HG02852 (cell line): Measurements from ENCODE around the gene CNTN2.

Source experiments
- ATAC-seq: cut with Tn5 transposase; IDR thresholded peaks from one replicate; pipeline ENCODE4 v1.9.1; 2021; ENCODE audit warnings: mild to moderate bottlenecking, moderate library complexity; ENCODE audit not compliant: unreplicated experiment

Gene CNTN2

DNA sequence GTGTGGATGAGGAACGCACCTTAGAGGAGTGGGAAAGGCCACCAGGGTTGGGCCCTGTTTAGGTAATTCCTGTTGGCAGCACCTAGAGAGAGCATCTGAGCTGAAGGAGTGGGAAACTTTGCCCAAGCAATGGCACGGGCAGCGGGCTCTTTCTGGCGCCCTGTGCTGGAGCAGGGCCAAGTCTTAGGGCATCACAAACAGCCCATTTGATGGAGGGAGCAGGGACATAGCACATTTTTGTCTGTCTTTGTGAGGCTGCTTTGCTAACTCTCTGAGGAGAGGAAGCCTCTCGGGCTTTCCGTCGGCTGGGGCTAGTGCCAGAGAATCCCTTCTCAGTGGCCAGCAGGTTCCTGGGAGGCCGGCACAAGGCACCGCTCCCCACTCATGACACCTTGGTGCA, 22.5 kb upstream of the CNTN2 start:
- ATAC-seq, result no peak

DNA sequence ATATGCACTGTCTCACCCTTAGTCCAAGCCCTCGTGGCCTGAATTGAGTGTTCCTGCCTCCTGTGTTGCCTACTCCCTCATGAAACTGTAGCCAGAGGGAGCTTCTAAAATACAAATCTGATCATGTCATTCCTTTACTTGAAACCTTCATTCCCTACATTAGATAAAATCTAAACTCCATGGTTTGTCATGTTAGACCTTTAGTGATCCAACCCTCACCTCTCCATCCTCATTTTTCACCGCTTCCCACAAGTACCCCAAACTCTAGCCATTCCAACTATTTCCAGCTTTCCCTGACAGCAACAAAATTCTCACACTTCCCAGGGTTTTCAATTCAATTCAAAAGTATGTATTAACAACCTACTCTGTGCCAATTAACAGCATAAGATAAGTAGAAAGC, 18.3 kb upstream of the CNTN2 start:
- no peak for ATAC-seq

DNA sequence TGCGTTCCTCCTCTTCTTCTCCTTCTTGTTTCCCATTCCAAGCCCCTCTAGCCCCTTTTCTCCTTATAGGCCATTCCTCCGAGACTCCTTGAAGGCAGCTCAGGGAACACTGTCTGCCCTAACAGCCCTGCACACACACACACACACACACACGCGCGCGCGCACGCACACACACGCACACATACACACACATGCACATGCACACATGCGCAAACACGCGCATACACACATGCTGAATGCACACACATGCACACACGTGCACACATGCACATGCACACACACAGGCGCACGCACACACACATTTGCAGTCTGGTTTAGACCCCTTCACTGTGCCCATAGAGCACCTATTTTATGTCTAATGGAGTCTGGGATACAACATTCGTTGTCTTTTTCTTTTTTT, 17.8 kb upstream of the CNTN2 start:
- no peak for ATAC-seq

DNA sequence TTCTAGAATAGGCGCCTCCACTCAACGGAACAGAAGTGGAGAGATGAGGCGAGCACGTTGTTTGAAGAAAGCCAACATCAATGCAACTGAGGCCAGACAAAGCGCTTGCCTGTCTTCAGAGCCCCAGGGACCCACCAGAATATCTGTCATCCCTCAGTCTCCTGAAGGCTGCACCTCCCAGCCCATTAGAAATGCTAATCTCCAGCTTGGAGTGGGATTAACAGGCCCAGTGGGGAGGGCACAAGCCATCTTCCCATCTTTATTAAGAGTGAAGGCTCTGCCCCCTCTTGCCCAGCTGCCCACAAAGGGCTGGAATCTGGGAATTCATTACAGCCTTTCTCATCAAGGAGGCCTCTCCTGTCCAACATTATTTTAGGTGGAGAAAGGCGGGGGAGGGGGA, 16.8 kb upstream of the CNTN2 start:
- ATAC-seq, result no peak

DNA sequence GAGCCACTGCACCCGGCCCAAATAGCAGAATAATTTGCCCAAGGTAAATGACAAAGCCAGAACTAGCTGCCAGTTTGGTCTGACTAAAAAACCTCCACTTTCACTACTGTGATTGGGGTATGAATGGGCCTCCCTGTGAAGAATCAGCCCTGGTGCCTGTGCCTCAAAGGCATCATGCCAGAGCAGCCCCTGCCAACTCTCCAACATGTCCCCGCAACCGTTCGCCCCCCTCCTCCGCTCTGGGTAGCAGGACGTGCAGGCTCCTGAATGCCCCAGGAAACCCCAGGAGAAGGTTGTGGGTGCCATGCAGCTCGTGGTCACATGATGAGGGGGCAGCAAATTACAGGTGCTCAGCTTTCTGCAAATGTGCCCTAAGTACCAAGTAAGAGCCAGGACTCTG, 14.6 kb upstream of the CNTN2 start:
- ATAC-seq, result no peak

DNA sequence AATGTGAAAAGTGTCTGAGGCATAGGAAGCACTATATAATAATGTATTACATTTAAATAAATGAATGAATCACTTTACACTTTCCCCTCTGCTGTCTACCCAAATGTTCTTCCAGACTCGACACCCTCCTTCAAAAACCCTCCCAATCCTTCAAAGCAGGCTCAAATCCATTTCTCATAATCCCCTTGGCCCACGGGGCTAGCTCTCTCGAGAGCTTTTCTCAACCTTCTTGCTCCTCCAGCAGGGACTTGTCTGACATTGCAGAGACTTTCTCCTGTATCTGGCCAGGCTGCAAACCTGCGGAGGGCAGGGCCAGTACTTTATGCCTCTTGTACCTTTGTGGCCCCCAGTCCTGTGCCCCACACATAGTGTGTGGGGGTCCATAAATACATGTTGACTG, 14.1 kb upstream of the CNTN2 start:
- ATAC-seq, result no peak

DNA sequence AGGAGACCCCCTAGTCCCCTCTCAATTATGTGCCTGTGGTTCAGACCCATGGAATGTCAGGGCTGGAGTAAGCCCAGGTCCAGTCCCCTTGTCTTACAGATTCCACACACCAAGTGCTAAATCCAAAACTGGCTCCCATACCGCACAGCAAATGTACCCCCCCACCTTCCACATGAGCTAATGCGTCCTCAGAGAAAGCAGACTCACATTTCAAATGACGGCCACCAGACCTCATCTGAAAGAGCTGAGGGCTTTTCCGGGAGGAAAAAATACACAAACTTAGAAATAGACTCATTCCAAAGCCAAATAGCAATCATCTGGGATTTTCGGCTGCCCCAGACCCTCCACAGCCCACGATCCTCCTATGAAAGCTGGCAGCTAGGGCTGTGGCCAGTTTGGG, 12.8 kb upstream of the CNTN2 start:
- no peak for ATAC-seq

DNA sequence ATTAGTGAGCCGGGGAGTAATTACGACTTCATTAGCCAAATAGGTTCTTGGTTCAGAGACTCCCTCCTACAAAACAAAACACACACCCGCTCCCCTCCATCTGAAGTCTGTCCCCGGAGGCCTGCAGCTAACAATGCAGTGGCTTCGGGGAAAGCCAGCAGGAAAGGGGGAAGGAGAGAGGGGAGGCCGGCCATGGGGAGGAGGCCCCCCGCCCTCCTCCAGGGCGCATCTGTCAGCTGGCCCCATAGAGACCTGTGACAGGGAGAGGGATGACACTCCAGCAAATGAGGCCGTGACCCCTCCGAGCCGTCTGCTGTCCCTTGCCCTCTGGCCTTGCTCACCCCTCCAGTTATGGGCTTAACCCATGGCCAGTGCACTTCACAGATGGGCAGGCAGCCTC, 12.1 kb upstream of the CNTN2 start:
- no peak for ATAC-seq

DNA sequence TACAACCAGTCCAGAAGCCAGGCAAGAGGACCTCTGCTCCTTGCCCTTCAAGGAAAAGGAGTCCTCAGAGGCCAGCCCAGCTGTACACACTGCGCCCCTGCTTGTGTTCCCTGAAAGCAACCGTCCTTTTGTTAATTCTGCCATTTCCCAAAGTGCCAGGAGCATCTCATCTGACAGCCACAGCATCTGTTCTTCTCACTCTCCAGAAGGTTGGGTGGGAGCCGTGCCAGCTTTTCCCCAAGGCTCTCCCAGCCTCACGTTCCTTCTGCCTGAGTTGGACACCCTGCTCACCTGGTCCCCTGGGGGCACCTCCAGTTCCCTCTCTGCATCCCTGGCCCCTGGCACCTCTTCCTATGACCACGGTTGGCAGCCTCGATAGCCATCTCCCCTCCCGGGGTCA, 10.5 kb upstream of the CNTN2 start:
- ATAC-seq, result no peak

DNA sequence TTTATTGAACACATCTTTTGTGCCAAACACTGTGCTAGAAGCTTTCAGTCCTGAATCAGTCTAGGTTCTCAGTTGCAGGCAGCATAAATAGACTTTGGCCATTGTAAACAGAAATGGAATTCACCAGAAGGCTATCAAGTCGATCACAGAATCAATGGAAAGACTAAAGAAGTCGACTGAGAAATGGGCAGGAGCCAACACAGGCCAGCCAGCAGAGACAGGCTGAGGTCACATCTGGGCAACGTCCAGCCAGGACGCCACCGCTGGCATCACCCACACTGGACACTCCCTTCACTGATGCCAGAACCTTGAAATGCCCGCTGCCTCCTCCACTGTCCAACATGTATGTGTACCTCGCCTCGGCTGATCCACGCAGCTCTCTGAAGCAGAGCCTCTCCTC, 5.5 kb upstream of the CNTN2 start:
- no peak for ATAC-seq

DNA sequence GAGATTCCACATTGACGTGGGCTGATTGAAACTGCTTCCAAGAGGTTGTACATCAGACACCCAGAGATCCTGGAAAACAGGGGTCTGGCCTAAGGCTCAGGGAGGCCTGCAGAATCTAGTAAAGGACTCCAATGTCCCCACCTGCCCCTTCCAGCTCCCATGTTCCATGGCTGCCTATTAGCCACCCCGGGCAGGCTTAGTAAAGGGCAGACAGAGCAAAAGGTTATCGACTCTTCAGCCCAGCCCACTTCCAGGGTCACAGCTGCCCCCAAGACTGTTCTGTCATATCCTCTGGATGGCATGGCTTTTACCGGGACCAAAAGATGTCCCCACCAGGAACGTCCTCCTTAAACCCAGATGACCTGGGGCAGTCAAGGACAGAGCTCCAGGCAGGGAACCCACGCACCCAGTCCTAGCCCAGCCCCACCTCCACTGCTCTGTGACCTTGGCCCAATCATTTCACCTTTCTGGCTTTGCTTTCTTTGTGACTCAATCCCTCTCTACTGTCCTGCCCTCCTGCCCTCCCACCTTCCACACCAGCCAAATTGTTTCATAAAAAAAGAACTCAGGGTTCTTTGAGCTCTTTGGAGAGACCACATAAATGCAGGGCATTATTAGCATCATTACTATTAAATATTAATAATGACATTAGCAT, 4.8 kb upstream of the CNTN2 start:
- no peak for ATAC-seq

DNA sequence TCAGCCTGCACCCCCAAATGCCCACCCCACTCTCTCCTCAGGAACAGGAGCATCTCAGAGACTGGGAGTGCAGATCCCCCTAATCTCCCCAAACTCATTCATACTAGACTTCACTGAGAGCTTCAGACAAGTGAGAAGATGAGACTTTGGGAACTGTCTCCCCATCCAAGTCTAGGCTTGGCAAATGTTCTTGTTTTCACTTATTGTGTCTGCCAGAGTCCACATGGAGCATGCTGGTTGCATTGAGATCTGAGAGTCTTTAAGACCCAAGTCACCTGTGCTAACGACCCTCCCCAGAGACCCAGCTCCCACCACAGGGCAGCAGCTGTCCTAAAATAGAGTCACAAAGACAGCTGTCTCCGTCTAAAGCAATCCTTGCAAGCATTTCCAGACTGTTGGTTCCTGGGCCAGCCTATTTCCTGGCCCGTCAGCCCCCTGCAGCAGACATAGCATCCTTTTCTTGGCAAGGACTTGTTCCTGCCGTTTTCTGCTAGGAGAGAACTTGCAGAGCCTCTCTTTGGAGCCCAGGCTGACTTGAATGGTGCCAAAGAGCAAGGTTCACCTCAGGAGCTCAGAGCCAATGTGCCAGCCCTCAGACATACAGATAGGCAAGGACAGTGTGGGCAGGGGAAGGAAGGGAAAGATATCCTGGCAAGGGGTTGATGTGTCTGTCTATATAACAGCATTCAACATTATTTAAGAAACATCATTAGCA, 1.9 kb upstream of the CNTN2 start:
- no peak for ATAC-seq

DNA sequence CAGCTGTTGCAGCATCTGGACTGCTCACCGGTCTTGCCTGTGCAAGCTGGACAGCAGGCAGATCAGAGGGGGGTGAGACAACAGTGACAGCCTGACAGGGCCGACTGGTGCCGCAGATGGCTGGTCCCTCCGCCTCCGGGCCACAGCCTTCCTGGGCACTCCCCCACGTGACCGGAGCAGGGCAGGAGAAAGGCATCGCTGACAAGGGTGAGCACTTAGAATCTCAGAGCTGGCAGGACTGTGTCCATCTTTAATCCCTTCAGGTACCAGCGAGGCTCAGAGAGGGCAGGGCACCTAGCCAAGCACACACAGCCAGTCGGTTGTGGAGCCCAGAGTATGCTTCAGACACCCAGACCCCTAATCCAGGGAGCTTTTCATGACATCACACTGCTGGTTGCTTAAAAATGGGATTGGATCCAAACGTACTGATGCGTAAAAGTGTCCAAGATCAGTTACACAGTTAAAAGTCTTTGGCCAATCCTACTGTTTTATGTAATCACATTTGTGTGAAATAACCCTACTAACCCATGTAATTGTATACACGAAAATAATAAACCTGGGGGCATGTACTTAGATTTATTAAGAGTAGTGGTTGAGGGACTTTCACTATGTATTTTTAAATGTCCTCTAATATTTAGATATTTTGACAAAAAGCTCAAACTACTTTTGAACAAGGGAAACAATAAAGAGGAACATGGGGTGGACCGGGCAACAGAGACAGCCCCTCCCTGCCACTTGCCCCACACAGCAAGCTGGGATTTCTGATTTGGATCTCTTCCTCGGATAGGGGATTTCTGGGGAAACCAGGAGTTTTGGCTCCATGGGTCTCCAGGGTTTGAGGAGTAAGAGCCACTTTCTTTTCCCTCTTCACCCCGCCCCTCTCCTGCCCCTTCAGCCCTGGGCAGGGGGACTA, 758 bp upstream of the CNTN2 start:
- no peak for ATAC-seq

DNA sequence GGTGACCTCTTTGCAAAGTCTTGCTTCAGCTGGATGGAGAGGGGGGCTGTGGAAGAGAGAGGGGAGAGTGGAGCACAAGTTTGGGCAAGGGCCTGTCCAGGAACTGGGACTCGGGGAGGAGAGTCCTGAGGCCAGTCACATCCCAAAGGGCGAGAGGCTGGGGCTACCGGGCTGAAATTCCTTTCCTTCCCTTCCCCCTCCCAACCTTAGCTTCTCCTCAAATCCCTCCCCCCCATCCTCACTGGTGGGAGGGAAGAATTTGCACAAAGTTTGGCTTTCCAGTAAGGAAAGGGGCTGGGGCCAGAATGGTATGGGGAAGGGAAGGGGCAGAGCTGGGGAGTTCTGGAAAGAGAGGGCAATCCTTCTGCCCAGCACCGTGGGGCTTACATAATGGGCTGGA, 854 bp downstream of the CNTN2 start:
- ATAC-seq, result no peak

DNA sequence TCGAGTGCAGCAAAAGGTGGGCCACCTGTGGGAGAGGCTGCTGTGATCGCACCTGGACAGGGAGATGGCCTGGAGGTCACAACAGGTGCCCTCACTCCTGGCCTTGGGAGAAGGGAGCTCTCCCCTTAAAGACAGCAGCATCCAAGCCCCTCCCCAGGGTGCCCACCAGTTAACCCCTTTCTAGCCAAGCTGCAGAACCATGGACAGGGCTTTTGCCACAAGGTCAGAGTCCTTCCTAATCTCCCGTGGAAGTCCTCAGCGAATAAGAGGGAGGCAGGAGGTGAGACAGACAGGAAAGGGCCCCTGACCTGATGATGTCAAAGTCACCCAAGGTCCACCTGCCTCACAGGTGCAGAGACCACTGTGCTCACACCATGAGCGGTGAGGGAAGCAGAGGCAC, 1.7 kb downstream of the CNTN2 start:
- ATAC-seq, result no peak

DNA sequence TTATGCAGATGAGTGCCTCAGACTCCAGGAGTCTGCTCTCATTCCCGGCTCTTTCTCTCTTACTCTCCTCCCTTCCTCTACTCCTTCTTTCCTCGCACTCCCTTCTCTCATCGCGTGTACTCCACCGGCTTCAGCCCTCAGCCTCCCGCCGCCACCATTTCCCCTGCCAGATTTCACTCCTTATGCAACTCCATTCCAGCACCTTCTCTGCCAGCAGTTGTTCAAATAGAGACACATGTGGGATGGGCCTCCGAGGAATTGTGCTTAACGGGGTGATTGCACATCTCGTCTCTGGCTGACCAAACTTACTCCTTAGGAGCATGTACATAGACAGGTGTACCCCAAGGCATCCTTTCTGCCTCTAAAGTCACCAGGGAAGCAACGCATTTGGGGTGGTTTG, 2.1 kb downstream of the CNTN2 start:
- no peak for ATAC-seq

DNA sequence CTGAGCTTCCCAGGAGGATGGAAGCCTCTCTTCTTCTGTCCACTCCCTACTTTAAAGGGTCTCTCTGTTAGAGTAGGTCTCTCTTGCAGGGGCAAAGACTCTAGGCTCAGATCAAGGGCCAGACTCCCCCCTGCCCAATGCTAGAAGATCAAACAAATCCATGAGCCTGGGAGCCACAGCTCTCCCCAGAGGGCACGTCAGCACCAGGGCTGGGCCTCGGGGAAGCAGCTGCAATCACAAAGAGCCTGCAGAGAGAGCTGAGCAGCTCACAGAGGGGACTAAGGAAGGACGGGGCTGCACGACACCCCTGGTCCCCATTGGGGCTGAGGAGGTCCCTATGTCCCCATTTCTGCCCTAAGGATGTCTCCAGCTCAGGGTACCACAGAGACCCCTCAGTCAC, 3.9 kb downstream of the CNTN2 start:
- ATAC-seq, result no peak

DNA sequence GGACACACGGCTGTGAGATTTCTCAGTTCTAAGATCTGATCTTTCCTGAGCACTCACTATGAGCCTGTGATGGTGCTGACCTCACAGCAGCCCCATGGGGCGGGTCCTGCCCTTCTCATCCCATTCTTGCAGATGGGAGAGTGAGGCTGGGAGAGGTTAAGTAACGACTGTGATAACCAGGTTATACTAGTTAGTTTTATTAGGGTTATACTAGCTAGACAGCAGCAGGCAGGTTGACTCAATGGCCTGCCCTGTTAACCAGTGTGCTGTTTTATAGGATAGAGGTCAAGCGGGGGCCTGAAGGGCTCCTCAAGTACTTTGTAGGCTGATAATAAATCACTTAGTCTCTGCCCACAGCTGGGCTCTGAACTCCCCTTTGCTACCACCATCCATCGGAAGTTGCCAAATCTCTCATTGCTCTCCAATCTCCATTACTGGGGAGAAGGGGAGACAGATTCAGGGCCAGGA, 4.8 kb downstream of the CNTN2 start:
- ATAC-seq, result no peak

DNA sequence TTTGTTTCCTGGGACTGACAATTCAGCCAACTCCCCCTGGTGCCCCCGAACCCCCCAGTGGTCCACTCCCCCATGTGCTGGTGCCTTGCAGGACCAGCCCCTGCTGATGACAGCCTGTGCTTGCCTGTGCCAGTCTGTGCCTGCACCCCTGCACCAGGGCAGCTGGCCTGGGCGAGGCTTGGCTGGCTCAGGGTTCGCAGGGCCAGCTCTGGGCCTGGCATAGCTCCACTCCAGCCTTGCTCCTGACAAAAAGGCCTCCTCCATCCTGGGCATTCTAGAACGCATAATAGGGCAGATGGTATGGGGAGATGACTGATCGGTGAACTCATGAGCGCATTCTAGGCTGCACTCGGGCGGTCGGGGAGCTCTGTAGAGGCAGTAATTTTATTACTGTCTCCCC, 5.4 kb downstream of the CNTN2 start:
- ATAC-seq, result no peak

DNA sequence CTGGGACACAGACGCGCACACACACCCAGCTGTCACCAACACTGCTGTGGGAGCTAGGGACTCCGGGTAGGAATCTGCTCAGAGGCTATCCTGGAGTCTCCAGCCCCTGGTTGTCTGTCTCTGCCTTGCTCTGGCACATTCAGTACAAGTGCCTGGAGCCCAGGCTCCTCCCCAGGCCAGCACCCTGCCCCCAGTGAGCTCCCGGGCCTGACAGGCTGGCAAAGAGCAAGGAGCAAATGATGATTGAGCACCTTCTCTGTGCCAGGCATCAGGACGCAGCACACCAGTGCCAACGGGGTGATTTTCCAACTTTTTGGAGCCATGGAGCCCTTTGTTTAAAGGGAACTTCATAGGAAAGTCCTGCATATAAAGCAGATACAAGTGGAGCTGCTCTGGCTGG, 6.5 kb downstream of the CNTN2 start:
- no peak for ATAC-seq

DNA sequence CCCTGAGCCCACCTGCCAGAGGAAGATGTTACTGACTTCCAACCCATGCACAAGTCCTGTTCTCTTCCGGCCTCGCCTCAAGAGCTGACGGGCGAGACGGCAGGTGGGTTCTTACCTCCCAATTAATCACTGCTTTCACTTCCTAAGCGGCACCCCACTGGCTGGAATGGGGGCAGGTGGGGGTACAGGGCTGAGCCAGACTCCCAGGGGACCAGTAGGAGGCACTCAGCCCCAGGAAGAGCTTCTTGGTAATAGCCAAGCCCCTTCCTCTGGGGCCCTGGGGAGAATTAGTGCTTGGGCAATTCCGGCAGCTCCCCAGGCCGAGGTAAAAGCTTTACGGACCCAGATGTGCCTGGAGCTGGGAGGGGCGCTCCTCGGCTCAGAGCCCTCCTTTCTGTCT, 9.7 kb downstream of the CNTN2 start:
- no peak for ATAC-seq

DNA sequence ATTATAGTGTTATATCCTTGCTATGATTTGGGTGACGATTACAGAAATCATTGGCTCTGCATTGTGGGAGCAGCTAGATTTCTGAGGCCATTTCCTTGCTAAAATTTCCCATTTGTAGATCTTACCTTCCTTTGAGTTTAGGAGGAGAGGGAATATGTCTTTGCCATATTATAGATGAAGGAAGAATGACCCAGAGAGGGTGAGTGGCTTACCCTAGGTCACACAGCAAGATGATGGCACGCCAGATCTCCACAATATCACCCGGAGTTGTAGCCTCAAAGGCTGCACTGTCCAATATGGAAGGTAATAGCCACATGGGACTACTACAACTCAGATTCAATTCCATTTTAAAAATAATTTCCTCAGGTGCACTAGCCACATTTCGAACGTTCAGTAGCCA, 10.3 kb downstream of the CNTN2 start:
- no peak for ATAC-seq
